Measurements from ENCODE around the gene NDUFB10.
A peak's percentile ranks its signal among the peaks of the same experiment; 100 is the strongest.
"Not testable (repeated sequence)": the region's sequence is repeated elsewhere in the genome, so short reads cannot be mapped to it uniquely, and the experiment has no call there.

Gene NDUFB10

DNA sequence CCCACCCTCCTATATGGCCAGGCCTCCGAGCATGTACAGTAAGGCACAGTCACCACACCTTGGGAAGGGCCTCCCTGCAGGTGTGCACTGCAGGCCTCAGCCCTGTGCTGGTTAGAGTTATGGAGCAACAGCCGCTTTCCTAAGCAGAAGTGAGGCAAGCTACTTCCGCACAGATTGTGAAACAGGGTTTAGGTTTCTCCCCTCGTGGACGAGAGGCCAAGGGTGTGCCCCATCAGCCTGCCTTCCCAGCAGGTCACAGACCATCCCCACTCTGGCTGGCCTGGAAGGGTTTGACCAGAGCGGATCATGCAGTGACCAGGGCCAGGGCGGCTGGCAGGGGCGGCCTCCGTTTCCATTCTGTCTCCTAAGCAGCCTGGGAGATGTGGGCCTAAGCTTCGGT is 21.0 kb upstream of the NDUFB10 start:
- H3K27me3 ChIP-seq (ENCODE audit: insufficient read depth, poor library complexity, severe bottlenecking): no peaks in the 10 kb centered on the region
- H3K4me3 ChIP-seq (replicated peaks; ENCODE audit: insufficient read depth, low read length): no peak overlapping the region
- peak; percentile 85 to 97 for DNase-seq (ENCODE audit: low read depth in 1 of 2, low spot score in 1 of 2)
- peak overlapping the region; percentile 85 for H3K27ac ChIP-seq (replicated peaks)
- TF ChIP-seq, protein P1, sequence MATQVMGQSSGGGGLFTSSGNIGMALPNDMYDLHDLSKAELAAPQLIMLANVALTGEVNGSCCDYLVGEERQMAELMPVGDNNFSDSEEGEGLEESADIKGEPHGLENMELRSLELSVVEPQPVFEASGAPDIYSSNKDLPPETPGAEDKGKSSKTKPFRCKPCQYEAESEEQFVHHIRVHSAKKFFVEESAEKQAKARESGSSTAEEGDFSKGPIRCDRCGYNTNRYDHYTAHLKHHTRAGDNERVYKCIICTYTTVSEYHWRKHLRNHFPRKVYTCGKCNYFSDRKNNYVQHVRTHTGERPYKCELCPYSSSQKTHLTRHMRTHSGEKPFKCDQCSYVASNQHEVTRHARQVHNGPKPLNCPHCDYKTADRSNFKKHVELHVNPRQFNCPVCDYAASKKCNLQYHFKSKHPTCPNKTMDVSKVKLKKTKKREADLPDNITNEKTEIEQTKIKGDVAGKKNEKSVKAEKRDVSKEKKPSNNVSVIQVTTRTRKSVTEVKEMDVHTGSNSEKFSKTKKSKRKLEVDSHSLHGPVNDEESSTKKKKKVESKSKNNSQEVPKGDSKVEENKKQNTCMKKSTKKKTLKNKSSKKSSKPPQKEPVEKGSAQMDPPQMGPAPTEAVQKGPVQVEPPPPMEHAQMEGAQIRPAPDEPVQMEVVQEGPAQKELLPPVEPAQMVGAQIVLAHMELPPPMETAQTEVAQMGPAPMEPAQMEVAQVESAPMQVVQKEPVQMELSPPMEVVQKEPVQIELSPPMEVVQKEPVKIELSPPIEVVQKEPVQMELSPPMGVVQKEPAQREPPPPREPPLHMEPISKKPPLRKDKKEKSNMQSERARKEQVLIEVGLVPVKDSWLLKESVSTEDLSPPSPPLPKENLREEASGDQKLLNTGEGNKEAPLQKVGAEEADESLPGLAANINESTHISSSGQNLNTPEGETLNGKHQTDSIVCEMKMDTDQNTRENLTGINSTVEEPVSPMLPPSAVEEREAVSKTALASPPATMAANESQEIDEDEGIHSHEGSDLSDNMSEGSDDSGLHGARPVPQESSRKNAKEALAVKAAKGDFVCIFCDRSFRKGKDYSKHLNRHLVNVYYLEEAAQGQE (IDR thresholded peaks at IDR 0.05; ENCODE audit: insufficient replicate concordance, low read depth): peak; percentile 64
- TF ChIP-seq, protein P2, sequence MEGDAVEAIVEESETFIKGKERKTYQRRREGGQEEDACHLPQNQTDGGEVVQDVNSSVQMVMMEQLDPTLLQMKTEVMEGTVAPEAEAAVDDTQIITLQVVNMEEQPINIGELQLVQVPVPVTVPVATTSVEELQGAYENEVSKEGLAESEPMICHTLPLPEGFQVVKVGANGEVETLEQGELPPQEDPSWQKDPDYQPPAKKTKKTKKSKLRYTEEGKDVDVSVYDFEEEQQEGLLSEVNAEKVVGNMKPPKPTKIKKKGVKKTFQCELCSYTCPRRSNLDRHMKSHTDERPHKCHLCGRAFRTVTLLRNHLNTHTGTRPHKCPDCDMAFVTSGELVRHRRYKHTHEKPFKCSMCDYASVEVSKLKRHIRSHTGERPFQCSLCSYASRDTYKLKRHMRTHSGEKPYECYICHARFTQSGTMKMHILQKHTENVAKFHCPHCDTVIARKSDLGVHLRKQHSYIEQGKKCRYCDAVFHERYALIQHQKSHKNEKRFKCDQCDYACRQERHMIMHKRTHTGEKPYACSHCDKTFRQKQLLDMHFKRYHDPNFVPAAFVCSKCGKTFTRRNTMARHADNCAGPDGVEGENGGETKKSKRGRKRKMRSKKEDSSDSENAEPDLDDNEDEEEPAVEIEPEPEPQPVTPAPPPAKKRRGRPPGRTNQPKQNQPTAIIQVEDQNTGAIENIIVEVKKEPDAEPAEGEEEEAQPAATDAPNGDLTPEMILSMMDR (IDR thresholded peaks at IDR 0.05; ENCODE audit: insufficient read depth, low read length): no peak
- TF ChIP-seq POLR2AphosphoS5 (IDR thresholded peaks at IDR 0.05; ENCODE audit: low read depth) (peak; percentile 99), GABPA (IDR thresholded peaks at IDR 0.05; ENCODE audit: low read depth) (peak; percentile 70), SPI1 (IDR thresholded peaks at IDR 0.05; ENCODE audit: borderline replicate concordance, low read depth) (peak; percentile 90)

DNA sequence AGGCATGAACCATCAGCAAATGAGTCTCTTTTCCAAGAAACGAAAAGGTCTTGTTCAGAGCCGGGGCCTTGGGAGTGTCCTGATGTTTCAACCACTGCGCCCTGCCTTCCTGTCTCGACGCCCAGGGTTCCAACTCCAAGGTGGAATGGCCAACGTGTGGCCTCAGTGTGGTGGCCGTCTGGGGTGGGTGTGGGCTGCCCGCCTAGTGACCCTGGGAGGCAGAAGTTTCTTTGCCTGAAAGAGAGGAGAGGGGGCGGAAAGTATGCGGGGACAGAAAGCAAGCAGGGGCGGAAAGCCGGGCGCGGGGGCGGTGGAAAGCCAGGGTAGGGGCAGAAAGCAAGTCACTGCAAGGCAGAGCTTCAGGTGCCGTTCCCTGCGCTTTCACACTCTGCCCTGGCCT is 20.4 kb upstream of the NDUFB10 start:
- peak overlapping the region; percentile 85 for H3K27ac ChIP-seq (replicated peaks)
- DNase-seq (ENCODE audit: low read depth in 1 of 2, low spot score in 1 of 2): peak in 1 of 2 experiments; percentile 29
- TF ChIP-seq GABPA (IDR thresholded peaks at IDR 0.05; ENCODE audit: low read depth) (no peak), POLR2AphosphoS5 (IDR thresholded peaks at IDR 0.05; ENCODE audit: low read depth) (no peak)
- TF ChIP-seq, protein P1 (IDR thresholded peaks at IDR 0.05; ENCODE audit: insufficient replicate concordance, low read depth): no peak
- TF ChIP-seq, protein P2 (IDR thresholded peaks at IDR 0.05; ENCODE audit: insufficient read depth, low read length): no peak
- no peak overlapping the region; the same call in 1 of the 2 replicates for H3K4me3 ChIP-seq (replicated peaks; ENCODE audit: insufficient read depth, low read length)
- H3K27me3 ChIP-seq (ENCODE audit: insufficient read depth, poor library complexity, severe bottlenecking): no peaks in the 10 kb centered on the region

DNA sequence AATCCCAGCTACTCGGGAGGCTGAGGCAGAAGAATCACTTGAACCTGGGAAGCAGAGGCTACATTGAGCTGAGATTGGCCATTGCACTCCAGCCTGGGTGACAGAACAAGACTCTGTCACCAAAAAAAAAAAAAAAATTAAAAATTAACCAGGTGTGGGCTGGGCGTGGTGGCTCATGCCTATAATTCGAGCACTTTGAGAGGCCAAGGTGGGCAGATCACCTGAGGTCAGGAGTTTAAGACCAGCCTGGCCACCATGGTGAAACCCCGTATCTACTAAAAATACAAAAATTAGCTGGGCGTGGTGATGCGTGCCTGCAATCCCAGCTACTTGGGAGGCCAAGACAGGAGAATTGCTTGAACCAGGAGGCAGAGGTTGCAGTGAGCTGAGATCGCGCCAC is 19.5 kb upstream of the NDUFB10 start:
- not testable (repeated sequence) for DNase-seq (ENCODE audit: low read depth in 1 of 2, low spot score in 1 of 2); H3K4me3 ChIP-seq (replicated peaks; ENCODE audit: insufficient read depth, low read length); H3K27me3 ChIP-seq (ENCODE audit: insufficient read depth, poor library complexity, severe bottlenecking)
- H3K27ac ChIP-seq (replicated peaks): peak overlapping the region; percentile 85

DNA sequence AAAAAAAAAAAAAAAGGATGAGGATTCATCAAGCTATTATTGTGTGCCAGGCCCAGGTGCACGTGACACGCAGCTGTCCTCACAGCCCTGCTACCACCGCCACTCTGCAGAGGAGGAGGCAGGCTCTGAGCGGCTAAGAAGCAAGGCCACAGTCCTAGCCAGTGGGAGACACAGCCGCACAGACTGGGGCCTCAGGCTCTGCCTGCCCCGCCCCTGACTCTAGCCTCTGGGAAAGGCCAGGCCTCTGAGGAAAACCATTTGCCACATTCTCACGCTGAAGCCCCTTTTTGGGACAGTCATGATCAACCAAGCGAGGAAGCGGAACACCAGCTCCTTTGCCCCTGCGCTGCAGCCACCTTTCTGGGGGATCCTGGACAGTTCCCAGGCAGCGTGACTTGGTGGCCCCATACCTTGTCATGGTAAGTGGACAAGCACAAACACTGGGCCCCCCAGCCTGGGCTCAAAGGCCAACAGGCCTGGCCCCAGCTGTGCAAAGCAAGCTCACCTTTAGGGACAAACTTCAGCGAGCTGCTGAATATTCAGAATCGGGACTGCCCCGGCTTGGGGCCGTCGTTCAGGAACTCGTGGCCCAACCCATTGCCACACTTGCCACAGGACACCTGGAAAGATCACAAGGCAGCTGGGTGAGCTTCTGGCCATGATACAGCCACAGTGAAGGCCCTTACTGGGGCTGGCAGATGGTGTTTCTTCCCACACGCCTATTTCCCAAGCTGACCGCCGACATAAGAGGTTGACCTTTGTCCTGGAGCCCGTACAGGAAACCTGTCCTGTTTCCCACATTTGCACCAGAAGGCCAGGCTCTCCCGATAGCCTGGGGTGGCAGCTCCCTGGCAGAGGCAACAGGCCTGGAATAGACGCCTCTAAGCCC is 18.8 kb upstream of the NDUFB10 start:
- peak in 1 of 2 experiments; percentile 93 for DNase-seq (ENCODE audit: low read depth in 1 of 2, low spot score in 1 of 2)
- TF ChIP-seq GABPA (IDR thresholded peaks at IDR 0.05; ENCODE audit: low read depth) (no peak), POLR2AphosphoS5 (IDR thresholded peaks at IDR 0.05; ENCODE audit: low read depth) (peak; percentile 75)
- Histone ChIP-seq H3K4me3 (replicated peaks; ENCODE audit: insufficient read depth, low read length) (peak overlapping the region; percentile 98), H3K27me3 (ENCODE audit: insufficient read depth, poor library complexity, severe bottlenecking) (no peaks in the 10 kb centered on the region), H3K27ac (replicated peaks) (peak overlapping the region; percentile 85)
